Measurements from ENCODE around the gene PLEKHA4.
"Not testable (repeated sequence)": the region's sequence is repeated elsewhere in the genome, so short reads cannot be mapped to it uniquely, and the experiment has no call there.

Gene PLEKHA4

GRCh38 chr19:48887861-48888612, 19.6 kb upstream of the PLEKHA4 start:
- DNase-seq: no peak

- DNase-seq: no peak
These were observed 15.3 kb upstream of the PLEKHA4 start for GRCh38 chr19:48883726-48884125.

- DNase-seq: no peak
These were observed 13.6 kb upstream of the PLEKHA4 start for GRCh38 chr19:48881741-48882657.

GRCh38 chr19:48879696-48880095, 11.3 kb upstream of the PLEKHA4 start:
- not testable (repeated sequence) for DNase-seq

GRCh38 chr19:48879025-48879637, 10.7 kb upstream of the PLEKHA4 start:
- no peak for DNase-seq

- no peak for DNase-seq
These were observed 10.0 kb upstream of the PLEKHA4 start for GRCh38 chr19:48878196-48879024.

GRCh38 chr19:48877855-48878195, 9.4 kb upstream of the PLEKHA4 start:
- DNase-seq: no peak

- not testable (repeated sequence) for DNase-seq
These were observed 7.9 kb upstream of the PLEKHA4 start for GRCh38 chr19:48876043-48876981.

GRCh38 chr19:48874303-48875135, 6.1 kb upstream of the PLEKHA4 start:
- DNase-seq: no peak

- DNase-seq: no peak
These were observed 5.3 kb upstream of the PLEKHA4 start for GRCh38 chr19:48873476-48874302.

- peak; percentile 66 for DNase-seq
These were observed 4.6 kb upstream of the PLEKHA4 start for GRCh38 chr19:48872884-48873475.

- DNase-seq: peak; percentile 99
These were observed 3.9 kb upstream of the PLEKHA4 start, which contains the start of gene PPP1R15A for GRCh38 chr19:48872182-48872883. TSS of gene PPP1R15A (plus strand) at chr19:48872421. CDS start at chr19:48873234, 813 bp downstream.

GRCh38 chr19:48871471-48872181, 3.2 kb upstream of the PLEKHA4 start:
- DNase-seq: not testable (repeated sequence)

GRCh38 chr19:48870048-48870447, 1.6 kb upstream of the PLEKHA4 start:
- DNase-seq: no peak

- DNase-seq: no peak
These were observed 687 bp downstream of the PLEKHA4 start for GRCh38 chr19:48867746-48868113.

- no peak for DNase-seq
These were observed 1.2 kb downstream of the PLEKHA4 start for GRCh38 chr19:48867123-48867745.

GRCh38 chr19:48866692-48867091, 1.7 kb downstream of the PLEKHA4 start:
- DNase-seq: no peak

Data from stimulated activated CD4-positive, alpha-beta T cell treated with anti-CD3 and anti-CD28 coated beads, Interleukin-2, amount 100 ng/mL, for 48 hours (primary cell).